Right ventricle myocardium inferior (tissue), 1 donor: ENCODE results near the gene TBC1D9. TPM values are rescaled to one million over a fixed set of nuclear protein-coding genes. Genes with fewer than 3 reads are reported as not detected.
A peak's percentile ranks its signal among the peaks of the same experiment; 100 is the strongest.

ENCODE experiments used
- ATAC-seq: fragments of 200-7000 bp; cut with Tn5 transposase; one replicate; pipeline ENCODE4 v1.9.1; 2020; ENCODE audit warnings: mild to moderate bottlenecking, moderate library complexity
- DNase-seq: peaks from one replicate; pipeline ENCODE4 v3.0.0; 2021; ENCODE audit errors: missing footprints
- intact Hi-C: fragments of 100-400 bp; cut with DNase I; formaldehyde crosslinking; loops from one replicate; pipeline ENCODE4 v1.11.0; 2022
- total RNA-seq: library from RNA; stranded (reverse); fragmentation: NEBNext Ultra II Directional; extraction: Animal tissue kit (Norgen Biotek cat#: 25700); gene quantifications from one replicate; pipeline ENCODE4 v1.2.1, GENCODE V29; 2021
- donor health status: DM: no; HTN: yes; CAD: no; lungs with severe emphysema.

TBC1D9 gene
- total RNA-seq, 1 donor from 2014 or later: 11.1 TPM

- DNase-seq (no peak), ATAC-seq (no peak)
- intact Hi-C loops: no loop called here
Measured at GRCh38 chr4:140641789-140642439, 114.3 kb downstream of the TBC1D9 start.

- no peak for DNase-seq
- no peak for ATAC-seq
- intact Hi-C loops: no loop called here
Measured at GRCh38 chr4:140641105-140641555, 115.1 kb downstream of the TBC1D9 start.

GRCh38 chr4:140640150-140640748, 115.9 kb downstream of the TBC1D9 start:
- no peak for ATAC-seq
- intact Hi-C loops: no loop called here
- no peak for DNase-seq

- intact Hi-C loops: loop anchor here (5.0 to 10.0 kb wide), 2 partner anchors 118 to 216 kb away; partner anchors contain the start of gene TBC1D9
Measured at GRCh38 chr4:140639066-140639465, 117.1 kb downstream of the TBC1D9 start.

GRCh38 chr4:140637836-140638235, 118.3 kb downstream of the TBC1D9 start:
- peak; percentile 42 for ATAC-seq
- DNase-seq: no peak
- intact Hi-C loops: loop anchor here (5.0 to 10.0 kb wide), 2 partner anchors 119 to 217 kb away; partner anchors contain the start of gene TBC1D9

More at GRCh38 chr4:140639066-140639465, 117.1 kb downstream of the TBC1D9 start:
- DNase-seq (no peak), ATAC-seq (no peak)

GRCh38 chr4:140635606-140636005, 120.6 kb downstream of the TBC1D9 start:
- peak; percentile 81 for ATAC-seq
- intact Hi-C loops: loop anchor here (5.0 to 10.0 kb wide), 2 partner anchors 122 to 219 kb away; partner anchors contain the start of gene TBC1D9

GRCh38 chr4:140633951-140634350, 122.2 kb downstream of the TBC1D9 start:
- intact Hi-C loops: loop anchor here (10.0 kb wide), 1 partner anchor 221 kb away; no protein-coding TSS in a partner anchor
- DNase-seq (no peak), ATAC-seq (no peak)

More at GRCh38 chr4:140635606-140636005, 120.6 kb downstream of the TBC1D9 start:
- DNase-seq: no peak

- DNase-seq: no peak
- intact Hi-C loops: loop anchor here (10.0 kb wide), 1 partner anchor 222 kb away; no protein-coding TSS in a partner anchor
- ATAC-seq: no peak
Measured at GRCh38 chr4:140633124-140633523, 123.1 kb downstream of the TBC1D9 start.

GRCh38 chr4:140630246-140630645, 125.9 kb downstream of the TBC1D9 start:
- DNase-seq (no peak), ATAC-seq (no peak)
- intact Hi-C loops: loop anchor here (10.0 kb wide), 1 partner anchor 225 kb away; no protein-coding TSS in a partner anchor

GRCh38 chr4:140628016-140628415, 128.2 kb downstream of the TBC1D9 start:
- ATAC-seq (no peak), DNase-seq (no peak)
- intact Hi-C loops: no loop called here

GRCh38 chr4:140626661-140627376, 129.4 kb downstream of the TBC1D9 start:
- ATAC-seq (no peak), DNase-seq (no peak)
- intact Hi-C loops: no loop called here

- ATAC-seq (no peak), DNase-seq (no peak)
- intact Hi-C loops: no loop called here
Measured at GRCh38 chr4:140622333-140622958, 133.7 kb downstream of the TBC1D9 start.

- DNase-seq (no peak), ATAC-seq (no peak)
- intact Hi-C loops: no loop called here
Measured at GRCh38 chr4:140621161-140621560, 135.0 kb downstream of the TBC1D9 start.

GRCh38 chr4:140617499-140618248, 138.5 kb downstream of the TBC1D9 start:
- intact Hi-C loops: no loop called here
- ATAC-seq (no peak), DNase-seq (no peak)

GRCh38 chr4:140615451-140615850, 140.7 kb downstream of the TBC1D9 start:
- ATAC-seq: no peak
- no peak for DNase-seq
- intact Hi-C loops: no loop called here

- intact Hi-C loops: loop anchor here (5.0 kb wide), 1 partner anchor 250 kb away; no protein-coding TSS in a partner anchor
- DNase-seq (no peak), ATAC-seq (no peak)
Measured at GRCh38 chr4:140612357-140612756, 143.8 kb downstream of the TBC1D9 start.

GRCh38 chr4:140611854-140612253, 144.3 kb downstream of the TBC1D9 start:
- intact Hi-C loops: loop anchor here (5.0 kb wide), 1 partner anchor 250 kb away; no protein-coding TSS in a partner anchor
- no peak for DNase-seq
- ATAC-seq: no peak
